ENCODE data around the gene CDH13.

DNA sequence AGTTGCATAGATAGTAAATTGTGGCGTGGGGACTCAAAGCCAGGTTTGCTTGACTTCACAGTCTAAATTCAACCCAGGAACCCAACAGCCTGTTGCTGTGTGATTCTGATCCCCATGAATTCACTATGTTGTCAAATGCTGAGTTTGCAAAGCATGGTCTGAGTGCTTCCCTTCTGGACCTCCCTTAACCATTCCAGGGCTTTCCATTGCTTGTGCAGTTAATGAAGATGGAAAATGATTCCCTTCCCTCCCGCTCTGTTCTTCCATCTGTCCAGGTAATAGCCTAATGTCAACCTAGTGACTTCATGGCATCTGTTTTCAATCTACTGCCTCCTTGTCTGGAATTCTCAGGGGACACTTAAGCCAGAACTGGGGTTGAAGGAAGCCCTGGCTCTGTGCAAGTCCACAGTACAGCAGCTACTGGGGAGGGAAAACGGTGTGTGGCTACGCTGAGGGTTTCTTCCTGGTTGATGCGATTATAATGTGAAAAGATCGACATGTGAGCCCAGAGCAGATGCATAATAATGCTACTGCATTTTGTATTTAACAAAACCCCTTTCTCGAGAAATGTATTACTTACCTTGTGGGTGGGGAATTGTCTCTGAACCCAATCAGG, 206.7 kb downstream of the CDH13 start:
- TF ChIP-seq, protein P1, sequence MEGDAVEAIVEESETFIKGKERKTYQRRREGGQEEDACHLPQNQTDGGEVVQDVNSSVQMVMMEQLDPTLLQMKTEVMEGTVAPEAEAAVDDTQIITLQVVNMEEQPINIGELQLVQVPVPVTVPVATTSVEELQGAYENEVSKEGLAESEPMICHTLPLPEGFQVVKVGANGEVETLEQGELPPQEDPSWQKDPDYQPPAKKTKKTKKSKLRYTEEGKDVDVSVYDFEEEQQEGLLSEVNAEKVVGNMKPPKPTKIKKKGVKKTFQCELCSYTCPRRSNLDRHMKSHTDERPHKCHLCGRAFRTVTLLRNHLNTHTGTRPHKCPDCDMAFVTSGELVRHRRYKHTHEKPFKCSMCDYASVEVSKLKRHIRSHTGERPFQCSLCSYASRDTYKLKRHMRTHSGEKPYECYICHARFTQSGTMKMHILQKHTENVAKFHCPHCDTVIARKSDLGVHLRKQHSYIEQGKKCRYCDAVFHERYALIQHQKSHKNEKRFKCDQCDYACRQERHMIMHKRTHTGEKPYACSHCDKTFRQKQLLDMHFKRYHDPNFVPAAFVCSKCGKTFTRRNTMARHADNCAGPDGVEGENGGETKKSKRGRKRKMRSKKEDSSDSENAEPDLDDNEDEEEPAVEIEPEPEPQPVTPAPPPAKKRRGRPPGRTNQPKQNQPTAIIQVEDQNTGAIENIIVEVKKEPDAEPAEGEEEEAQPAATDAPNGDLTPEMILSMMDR (IDR thresholded peaks at IDR 0.05) = no peak
- no peak for TF ChIP-seq POLR2A (IDR thresholded peaks at IDR 0.05)

Measured in adrenal gland (tissue), 5 donors.